Aorta (tissue), 5 donors: ENCODE results near the gene AHI1. TPM values are rescaled to one million over a fixed set of nuclear protein-coding genes. Genes with fewer than 3 reads are reported as not detected.

ENCODE experiments used
- ATAC-seq: fragments of 200-7000 bp; cut with Tn5 transposase; one replicate; pipeline ENCODE4 v1.9.1; 2022; ENCODE audit warnings: moderate library complexity; ENCODE audit not compliant: low FRiP score
- DNase-seq, 2 donors: peaks; one replicate each; pipeline ENCODE4 v3.0.0-alpha.2; 2020
- H3K27ac ChIP-seq, 2 donors: one replicate each; pipeline ENCODE4 v1.5.1; 2013; ENCODE audit warnings: low read length in 2 of 2, mild to moderate bottlenecking in 2 of 2, moderate library complexity in 2 of 2, control low read depth in 1 of 2, inconsistent platforms in 1 of 2, low read depth in 1 of 2
- H3K27me3 ChIP-seq, 2 donors: one replicate each; pipeline ENCODE4 v1.6.1; 2013; ENCODE audit warnings: control low read depth in 1 of 2, low read length in 1 of 2, mild to moderate bottlenecking in 1 of 2, moderate library complexity in 1 of 2; ENCODE audit not compliant: insufficient read depth in 2 of 2, control insufficient read depth in 1 of 2
- H3K36me3 ChIP-seq, 2 donors: one replicate each; pipeline ENCODE4 v1.6.1; 2013; ENCODE audit warnings: control low read depth in 1 of 2, low read length in 1 of 2, mild to moderate bottlenecking in 1 of 2; ENCODE audit not compliant: insufficient read depth in 2 of 2, control insufficient read depth in 1 of 2
- H3K4me1 ChIP-seq, 2 donors: one replicate each; pipeline ENCODE4 v1.6.1; 2013; ENCODE audit warnings: low read length in 2 of 2, control low read depth in 1 of 2, mild to moderate bottlenecking in 1 of 2, moderate library complexity in 1 of 2; ENCODE audit not compliant: insufficient read depth in 2 of 2, control insufficient read depth in 1 of 2
- H3K4me3 ChIP-seq, 2 donors: one replicate each; pipeline ENCODE4 v1.5.1; 2013; ENCODE audit warnings: low read length in 2 of 2, control low read depth in 1 of 2, mild to moderate bottlenecking in 1 of 2
- H3K9me3 ChIP-seq: one replicate; pipeline ENCODE4 v1.6.1; 2013; ENCODE audit warnings: mild to moderate bottlenecking, low read length; ENCODE audit not compliant: control insufficient read depth
- WGBS, 2 donors: extraction: QIAGEN DNeasy Blood & Tissue Kit; methylation state at CpG; one replicate each; pipeline ENCODE4 v1.1.7; 2013; 5-methylcytosine and 5-hydroxymethylcytosine counted together
- intact Hi-C, 2 donors: fragments of 100-400 bp; cut with DNase I; formaldehyde crosslinking; loops; one replicate each; pipeline versions ENCODE4 v1.14.2 to v1.15.0; 2022
- polyA plus RNA-seq, 2 donors: library from polyadenylated mRNA; stranded (reverse); fragments of 200-250 nt; gene quantifications; one replicate each; pipeline ENCODE4 v1.2.3, GENCODE V29; 2013
- total RNA-seq, 2 donors: library from RNA; stranded (reverse); fragmentation: NEBNext Ultra II Directional; extraction: Animal tissue kit (Norgen Biotek cat#: 25700); gene quantifications; one replicate each; pipeline ENCODE4 v1.2.1, GENCODE V29; 2021
- donor health status: healthy with polysubstance abuse.
- donor health status: Bipolar disorder and iron deficiency.
- donor health status: DM: no; HTN: no; CAD: no.
- donor health status: DM: no; HTN: no; CAD: no.
- donor health status: DM: yes; HTN: yes; CAD: no.

Gene AHI1
- total and polyA plus RNA-seq, 4 donors, result 4.1 to 65.5 (median 36.8) TPM

DNA sequence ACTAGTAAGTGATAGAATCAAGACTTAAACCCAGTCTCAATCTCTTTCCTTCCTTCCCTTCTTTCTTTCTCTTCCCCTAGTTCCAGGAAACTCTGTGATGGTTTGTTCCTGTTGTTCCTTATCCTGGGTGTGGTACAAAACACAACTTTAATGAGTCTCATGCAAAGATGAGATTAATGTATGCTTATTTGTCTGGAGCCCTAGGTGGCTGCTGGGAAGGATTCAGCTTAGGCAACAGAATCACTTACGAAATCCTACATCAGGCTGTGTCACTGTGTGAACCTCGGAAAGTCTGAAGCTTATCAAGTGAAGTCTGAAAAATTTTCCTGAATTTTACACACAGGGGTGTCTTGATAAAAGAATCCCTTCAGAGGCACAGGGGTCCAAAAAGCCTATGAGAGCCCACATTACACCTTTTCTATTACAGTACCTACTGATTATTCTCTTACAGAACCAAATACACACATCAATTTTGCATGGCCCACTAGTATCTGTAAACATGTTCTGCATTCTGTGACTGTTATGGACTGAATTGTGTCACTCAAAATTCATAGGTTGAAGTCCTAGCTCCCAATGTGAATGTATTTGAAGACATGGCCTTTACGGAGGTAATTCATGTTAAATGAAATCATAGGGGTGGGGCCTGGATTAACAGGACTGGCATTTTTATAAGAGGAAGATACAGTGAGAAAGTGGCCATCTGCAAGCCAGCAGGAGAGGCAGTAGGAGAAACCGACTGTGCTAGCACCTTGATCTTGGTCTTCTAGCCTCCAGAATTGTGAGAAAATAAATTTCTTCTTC, 171.7 kb downstream of the AHI1 start:
- ATAC-seq, result no peak
- Histone ChIP-seq H3K36me3 (no peaks in the 10 kb centered on the region), H3K27me3 (no peaks in the 10 kb centered on the region), H3K9me3 (no peaks in the 10 kb centered on the region), H3K4me1 (no peaks in the 10 kb centered on the region), H3K27ac (no peak overlapping the region), H3K4me3 (no peak overlapping the region)
- DNase-seq, result no peak
- 89 to 91% methylated on average over 4 of the region's 4 CpGs for WGBS, 2 donors
- intact Hi-C loops, result no loop called here

DNA sequence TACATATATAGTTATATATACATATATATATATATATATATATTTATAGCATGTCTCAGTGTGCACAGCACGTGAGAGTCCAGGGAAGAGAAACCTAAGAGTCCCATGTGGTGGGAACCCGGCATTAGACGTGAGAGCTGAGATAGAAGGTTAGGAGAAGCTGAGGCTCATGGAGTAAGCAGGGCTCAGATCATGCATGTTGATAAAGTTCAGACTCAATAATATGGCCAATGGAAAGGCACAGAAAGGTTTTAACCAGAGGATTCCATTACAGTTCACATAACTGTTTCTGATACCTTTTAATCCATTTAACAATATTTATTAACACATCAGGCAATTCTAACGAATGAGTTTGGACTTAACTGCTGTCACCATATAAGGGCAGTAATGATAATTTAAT, 173.0 kb downstream of the AHI1 start:
- Histone ChIP-seq H3K4me3 (no peak overlapping the region), H3K27ac (no peak overlapping the region), H3K36me3 (no peaks in the 10 kb centered on the region), H3K9me3 (no peaks in the 10 kb centered on the region), H3K4me1 (no peaks in the 10 kb centered on the region), H3K27me3 (no peaks in the 10 kb centered on the region)
- intact Hi-C loops, result no loop called here
- no peak for ATAC-seq
- DNase-seq, result no peak
- 88 to 89% methylated on average over 4 of the region's 4 CpGs for WGBS, 2 donors

DNA sequence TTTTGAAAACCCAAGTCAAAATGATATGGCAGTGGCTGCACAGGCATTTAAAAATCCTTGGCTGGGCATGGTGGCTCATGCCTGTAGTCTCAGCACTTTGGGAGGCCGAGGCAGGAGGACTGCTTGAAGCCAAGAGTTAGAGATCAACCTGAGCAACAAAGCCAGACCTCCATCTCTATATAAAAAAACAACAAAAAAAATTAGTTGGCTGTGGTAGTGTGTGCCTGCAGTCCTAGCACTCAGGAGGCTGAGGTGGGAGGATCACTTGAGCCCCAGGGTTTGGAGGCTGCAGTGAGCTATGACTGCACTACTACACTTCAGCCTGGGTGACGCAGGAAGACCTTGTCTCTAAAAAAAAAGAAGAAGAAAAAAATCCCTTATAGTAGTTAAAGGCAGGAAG, 173.6 kb downstream of the AHI1 start:
- H3K9me3 ChIP-seq, result no peaks in the 10 kb centered on the region
- no peaks in the 10 kb centered on the region for H3K4me1 ChIP-seq
- no peaks in the 10 kb centered on the region for H3K27me3 ChIP-seq
- intact Hi-C loops, result no loop called here
- DNase-seq (no peak), ATAC-seq (no peak)
- no peaks in the 10 kb centered on the region for H3K36me3 ChIP-seq
- H3K4me3 ChIP-seq, result no peak overlapping the region
- WGBS, 2 donors, result 48 to 78% methylated on average over 2 of the region's 2 CpGs
- no peak overlapping the region for H3K27ac ChIP-seq

DNA sequence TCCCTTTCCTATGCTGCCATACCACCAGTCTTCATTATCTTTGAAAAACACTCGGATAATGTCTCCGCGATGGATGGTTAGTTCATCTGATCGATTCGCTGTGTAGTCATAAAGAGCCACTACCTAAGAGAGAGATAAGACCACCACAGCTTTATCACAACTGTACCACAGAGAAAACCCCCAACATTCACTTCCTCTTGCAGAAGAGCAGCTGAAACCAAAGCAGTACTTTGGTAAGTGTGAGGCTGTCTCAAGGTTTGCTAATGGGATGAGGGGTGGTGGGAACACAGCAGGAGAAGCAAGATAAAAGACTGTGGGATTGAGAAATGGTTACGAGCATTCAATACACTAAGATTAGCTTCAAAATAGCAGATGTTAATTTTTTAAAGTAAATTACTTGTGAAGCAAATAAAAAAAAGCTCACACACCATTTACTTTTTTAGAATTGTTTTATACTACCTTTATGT, 174.3 kb downstream of the AHI1 start:
- Histone ChIP-seq H3K4me1 (no peaks in the 10 kb centered on the region), H3K27me3 (no peaks in the 10 kb centered on the region), H3K9me3 (no peaks in the 10 kb centered on the region), H3K27ac (no peak overlapping the region), H3K4me3 (no peak overlapping the region), H3K36me3 (no peaks in the 10 kb centered on the region)
- DNase-seq (no peak), ATAC-seq (no peak)
- intact Hi-C loops, result no loop called here
- 90 to 93% methylated on average over 6 of the region's 6 CpGs for WGBS, 2 donors

DNA sequence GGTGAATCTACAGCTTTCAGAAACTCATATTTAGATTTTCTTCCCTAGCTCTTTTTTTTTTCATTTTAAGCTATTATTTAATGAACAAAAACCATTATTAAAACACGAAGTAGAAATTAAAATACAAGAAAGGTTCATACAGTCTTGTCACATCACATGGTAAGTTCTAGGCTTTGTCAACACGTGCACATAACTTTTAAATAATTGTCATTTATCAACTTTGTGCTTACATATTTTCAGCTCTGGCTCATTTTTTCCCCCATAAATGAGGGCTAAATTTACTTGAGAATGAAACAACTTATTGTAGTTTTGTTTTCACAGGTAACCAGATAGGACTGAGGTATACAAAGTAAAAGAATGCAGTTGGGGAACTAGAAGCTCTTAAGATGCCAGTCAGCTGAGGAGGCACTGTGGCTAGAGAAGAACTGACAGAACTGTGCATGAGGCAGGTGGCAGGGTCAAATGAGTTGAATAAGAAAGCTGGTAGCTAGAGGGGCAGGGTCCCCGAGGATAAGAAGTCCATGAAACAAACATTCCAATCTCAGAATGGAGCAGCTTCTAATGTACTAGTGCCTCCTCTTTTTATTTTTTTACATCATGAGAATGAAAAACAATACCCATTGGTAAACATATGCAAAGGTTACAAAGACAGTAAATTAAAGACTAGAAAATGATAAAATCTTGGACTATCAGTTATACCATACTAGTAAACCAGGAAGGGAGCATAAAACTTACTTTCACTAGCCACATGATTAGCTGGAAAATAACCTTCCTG, 174.9 kb downstream of the AHI1 start:
- WGBS, 2 donors, result 68 to 79% methylated on average over 3 of the region's 3 CpGs
- no peak for ATAC-seq
- intact Hi-C loops, result no loop called here

DNA sequence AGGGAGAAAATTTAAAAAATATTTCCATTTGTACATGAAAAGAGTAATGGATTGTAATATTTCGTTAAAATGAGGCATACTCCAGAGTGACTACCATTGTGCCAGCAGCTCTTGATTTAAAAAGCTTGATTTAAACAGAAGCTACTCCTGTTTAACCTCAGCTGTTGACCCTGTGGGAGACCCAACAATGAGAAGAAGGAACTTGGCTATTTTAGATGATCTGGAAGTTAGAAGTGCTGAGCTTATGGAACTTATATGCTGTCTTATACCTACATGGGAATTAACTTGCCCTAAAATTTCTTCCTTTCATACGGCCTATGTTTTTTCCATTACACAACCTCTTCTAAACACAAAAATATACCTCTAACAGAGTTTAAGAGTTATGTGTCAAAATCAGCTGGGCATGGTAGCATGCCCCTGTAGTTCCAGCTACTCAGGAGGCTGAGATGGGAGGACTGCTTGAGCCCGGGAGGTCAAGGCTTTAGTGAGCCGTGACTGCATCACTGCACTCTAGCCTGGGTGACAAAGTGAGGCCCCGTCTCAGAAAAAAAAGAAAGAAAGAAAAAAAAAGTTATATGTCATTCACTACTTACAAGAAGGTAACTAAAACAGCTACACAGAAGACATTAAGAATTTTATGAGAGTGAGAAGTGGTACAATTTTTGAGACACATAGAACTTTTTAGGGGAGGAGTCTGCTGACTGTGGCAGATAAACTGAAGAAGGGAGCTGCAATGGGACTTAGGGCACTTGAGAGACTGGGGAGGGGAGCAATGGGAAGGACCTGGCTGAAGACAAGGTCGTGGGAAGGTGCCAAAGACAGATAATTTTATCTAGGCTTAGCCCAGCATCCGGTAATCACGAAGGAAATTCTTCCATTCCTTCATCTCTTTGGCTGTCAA, 176.6 kb downstream of the AHI1 start:
- DNase-seq, result no peak
- no peak for ATAC-seq
- WGBS, 2 donors, result 84% methylated on average over 8 of the region's 8 CpGs
- no peak overlapping the region for H3K4me3 ChIP-seq
- peaks cover 0 to under 1% of the 10 kb centered on the region in 2 donors for H3K36me3 ChIP-seq
- intact Hi-C loops, result no loop called here
- no peak overlapping the region for H3K27ac ChIP-seq
- no peaks in the 10 kb centered on the region for H3K9me3 ChIP-seq
- no peaks in the 10 kb centered on the region for H3K4me1 ChIP-seq
- H3K27me3 ChIP-seq, result no peaks in the 10 kb centered on the region

More for the DNA sequence above, 174.9 kb downstream of the AHI1 start:
- Histone ChIP-seq H3K4me3 (no peak overlapping the region), H3K9me3 (no peaks in the 10 kb centered on the region), H3K27me3 (no peaks in the 10 kb centered on the region), H3K27ac (no peak overlapping the region), H3K4me1 (no peaks in the 10 kb centered on the region), H3K36me3 (no peaks in the 10 kb centered on the region)
- DNase-seq, result no peak

DNA sequence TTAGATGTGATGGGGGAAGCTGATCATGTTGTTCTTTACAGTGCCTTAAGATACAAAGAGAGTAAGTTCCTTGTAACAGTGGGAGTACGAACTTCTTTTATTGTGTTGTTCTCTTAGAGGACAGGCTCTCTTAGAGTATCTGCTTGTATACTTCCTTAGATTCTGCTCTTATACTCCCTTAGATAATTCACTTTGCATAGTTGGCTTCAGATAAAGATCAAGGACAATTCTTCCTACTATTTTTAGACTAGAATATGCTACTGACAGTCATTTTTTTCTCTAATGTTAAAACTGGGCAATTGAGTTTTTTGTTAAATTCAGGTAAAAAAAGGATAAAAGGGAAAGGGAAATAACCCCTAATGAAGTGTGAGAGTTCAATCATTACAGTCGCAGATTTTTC, 177.7 kb downstream of the AHI1 start:
- H3K4me3 ChIP-seq, result no peak overlapping the region
- ATAC-seq (no peak), DNase-seq (no peak)
- no peaks in the 10 kb centered on the region for H3K9me3 ChIP-seq
- no peak overlapping the region for H3K27ac ChIP-seq
- H3K36me3 ChIP-seq, result peaks cover 0 to 2% of the 10 kb centered on the region in 2 donors
- no peaks in the 10 kb centered on the region for H3K27me3 ChIP-seq
- WGBS, 2 donors, result 86 to 90% methylated on average over 2 of the region's 2 CpGs
- H3K4me1 ChIP-seq, result no peaks in the 10 kb centered on the region
- intact Hi-C loops, result no loop called here

DNA sequence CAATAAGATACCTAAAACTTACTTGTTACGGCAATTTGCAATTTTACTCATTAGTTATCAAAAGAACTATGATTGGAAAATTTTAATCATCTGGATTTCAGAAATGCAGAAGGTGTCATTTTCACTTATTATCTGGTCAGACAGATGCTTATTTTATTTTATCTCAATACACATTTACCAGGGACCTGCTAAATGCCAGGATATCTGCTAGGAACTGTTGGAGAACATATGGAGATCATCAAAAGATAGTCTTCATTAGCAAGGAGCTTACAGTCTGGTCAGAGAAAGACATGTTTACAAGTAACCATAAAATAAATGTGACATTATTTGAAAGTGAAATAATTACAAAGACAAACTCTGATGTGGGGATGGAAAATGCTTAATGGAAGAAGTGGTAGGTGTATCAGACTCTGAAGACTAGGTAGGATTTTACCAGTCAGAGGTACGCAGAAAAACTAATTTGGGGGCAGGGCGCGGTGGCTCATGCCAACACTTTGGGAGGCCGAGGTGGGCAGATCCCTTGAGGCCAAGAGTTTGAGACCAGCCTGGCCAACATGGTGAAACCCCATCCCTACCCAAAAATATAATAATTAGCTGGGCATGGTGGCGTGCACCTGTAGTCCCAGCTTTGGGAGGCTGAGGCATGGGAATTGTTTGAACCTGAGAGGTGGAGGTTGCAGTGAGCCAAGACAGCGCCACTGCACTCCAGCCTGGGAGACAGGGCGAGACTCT, 178.6 kb downstream of the AHI1 start:
- Histone ChIP-seq H3K4me3 (no peak overlapping the region), H3K27me3 (no peaks in the 10 kb centered on the region), H3K36me3 (peaks cover 0 to 2% of the 10 kb centered on the region in 2 donors), H3K27ac (no peak overlapping the region), H3K4me1 (no peaks in the 10 kb centered on the region), H3K9me3 (no peaks in the 10 kb centered on the region)
- WGBS, 2 donors, result 95 to 97% methylated on average over 8 of the region's 8 CpGs
- no peak for ATAC-seq
- intact Hi-C loops, result no loop called here
- no peak for DNase-seq
